SK-N-SH (cell line): ENCODE data around the gene LSM4. TPM values are rescaled to one million over a fixed set of nuclear protein-coding genes. Genes with fewer than 3 reads are reported as not detected.

Experiments
- CTCF ChIA-PET: fragments of 300-600, 350-600 bp; formaldehyde crosslinking; extraction: SDS; loops from one replicate; lab custom pipeline; 2021; lab: Yijun Ruan, JAX
- POLR2A ChIA-PET: fragments of 350-600 bp; sonication (Branson Sonifier 250); formaldehyde crosslinking; extraction: SDS; loops from one replicate; lab custom pipeline; 2020; ENCODE audit warnings: antibody characterized with exemption, inconsistent platforms; lab: Yijun Ruan, JAX
- DNase-seq: peaks from one replicate; pipeline ENCODE4 v3.0.0; 2012
- H2AFZ ChIP-seq: fragments of 200-600 bp; sonication (generic); 2 replicates; pipeline ENCODE4 v1.8.1; 2016; ENCODE audit warnings: antibody characterized with exemption, mild to moderate bottlenecking, low read depth
- H3F3A ChIP-seq: fragments of 200-600 bp; sonication (generic); replicated peaks from 2 replicates; pipeline ENCODE3; 2016; ENCODE audit warnings: antibody characterized with exemption, mild to moderate bottlenecking; ENCODE audit not compliant: insufficient read depth
- H3K27ac ChIP-seq, 2 experiments: fragments of 200-500 bp in 1 of 2; fragments of 200-600 bp in 1 of 2; sonication (Bioruptor generic) in 1 of 2; sonication (generic), shearing (Covaris generic) in 1 of 2; 2 replicates each; pipeline versions ENCODE4 v1.5.1 to v1.6.1; 2014 to 2016; ENCODE audit warnings: low read depth in 2 of 2, inconsistent platforms in 1 of 2, low read length in 1 of 2, mild to moderate bottlenecking in 1 of 2, mixed read lengths in 1 of 2
- H3K27me3 ChIP-seq: fragments of 200-600 bp; sonication (generic), shearing (Covaris generic); 2 replicates; pipeline ENCODE4 v1.6.1; 2016; ENCODE audit warnings: mixed run types; ENCODE audit not compliant: insufficient read depth
- H3K36me3 ChIP-seq, 2 experiments: fragments of 200-500 bp in 1 of 2; fragments of 200-600 bp in 1 of 2; sonication (Bioruptor generic) in 1 of 2; sonication (generic) in 1 of 2; replicated peaks in 1 of 2; 2 replicates each; pipeline versions ENCODE3 to v1.5.1; 2014 to 2016; ENCODE audit warnings: low read length in 1 of 2, mild to moderate bottlenecking in 1 of 2; ENCODE audit not compliant: insufficient read depth in 2 of 2, control insufficient read depth in 1 of 2
- H3K4me1 ChIP-seq, 2 experiments: fragments of 200-500 bp in 1 of 2; fragments of 200-600 bp in 1 of 2; sonication (Bioruptor generic) in 1 of 2; sonication (generic), shearing (Covaris generic) in 1 of 2; 2 replicates each; pipeline versions ENCODE4 v1.5.1 to v1.6.1; 2014 to 2016; ENCODE audit warnings: low read depth in 1 of 2, low read length in 1 of 2, mixed run types in 1 of 2; ENCODE audit not compliant: insufficient read depth in 2 of 2, control insufficient read depth in 1 of 2
- H3K4me2 ChIP-seq: fragments of 200-600 bp; sonication (generic), shearing (Covaris generic); 2 replicates; pipeline ENCODE4 v1.6.1; 2017; ENCODE audit warnings: mixed run types
- H3K4me3 ChIP-seq, 2 experiments: fragments of 200-500 bp in 1 of 2; fragments of 200-600 bp in 1 of 2; sonication (Bioruptor generic) in 1 of 2; sonication (generic), shearing (Covaris generic) in 1 of 2; 2 replicates each; pipeline versions ENCODE4 v1.5.1 to v1.8.1; 2014 to 2016; ENCODE audit warnings: low read depth in 2 of 2, inconsistent platforms in 1 of 2, low read length in 1 of 2, mild to moderate bottlenecking in 1 of 2, mixed read lengths in 1 of 2, moderate library complexity in 1 of 2
- H3K79me2 ChIP-seq: fragments of 200-600 bp; sonication (generic); 2 replicates; pipeline ENCODE4 v1.8.1; 2017; ENCODE audit warnings: mild to moderate bottlenecking; ENCODE audit not compliant: insufficient read depth
- H3K9ac ChIP-seq: fragments of 200-600 bp; sonication (generic); 2 replicates; pipeline ENCODE4 v1.6.1; 2017; ENCODE audit warnings: mixed run types
- H3K9me2 ChIP-seq: fragments of 200-600 bp; sonication (generic); 2 replicates; pipeline ENCODE4 v1.6.1; 2017; ENCODE audit warnings: mixed run types
- H3K9me3 ChIP-seq: fragments of 200-600 bp; sonication (generic); 2 replicates; pipeline ENCODE4 v1.6.1; 2017; ENCODE audit warnings: mixed run types, mild to moderate bottlenecking, moderate library complexity
- H4K20me1 ChIP-seq: fragments of 200-600 bp; sonication (generic); 2 replicates; pipeline ENCODE4 v1.6.1; 2017; ENCODE audit warnings: mild to moderate bottlenecking, mixed run types; ENCODE audit not compliant: insufficient read depth
- CHD2 ChIP-seq: fragments of 150-350 bp; IDR thresholded peaks from 2 replicates; pipeline ENCODE4 v1.6.1; 2018; ENCODE audit warnings: low read length; ENCODE audit not compliant: partially characterized antibody
- ELF1 ChIP-seq: IDR thresholded peaks from 2 replicates; pipeline ENCODE4 v1.4.0; 2012
- EZH2phosphoT487 ChIP-seq: fragments of 200-600 bp; sonication (generic); IDR thresholded peaks from 2 replicates; pipeline ENCODE4 v1.6.1; 2017; ENCODE audit warnings: low read depth, mixed run types, mild to moderate bottlenecking, antibody characterized with exemption, moderate library complexity, borderline replicate concordance
- FOSL2 ChIP-seq: IDR thresholded peaks from 2 replicates; pipeline ENCODE4 v1.4.0; 2012; ENCODE audit warnings: low read depth, mild to moderate bottlenecking, moderate library complexity, borderline replicate concordance
- GATA2 ChIP-seq: sonication (generic); formaldehyde crosslinking; IDR thresholded peaks from 2 replicates; pipeline ENCODE4 v1.5.0; 2020; ENCODE audit warnings: mild to moderate bottlenecking, missing genetic modification reagents
- JUND ChIP-seq: IDR thresholded peaks from 2 replicates; pipeline ENCODE4 v1.4.0; 2012
- MEF2A ChIP-seq: IDR thresholded peaks from 2 replicates; pipeline ENCODE4 v1.4.0; 2012; ENCODE audit warnings: low read depth, borderline replicate concordance
- NFIC ChIP-seq: IDR thresholded peaks from 2 replicates; pipeline ENCODE4 v1.4.0; 2012; ENCODE audit warnings: borderline replicate concordance
- POLR2AphosphoS5 ChIP-seq: IDR thresholded peaks from 2 replicates; pipeline ENCODE4 v1.6.1; 2012; ENCODE audit warnings: low read depth, low read length
- RAD21 ChIP-seq: IDR thresholded peaks from 2 replicates; pipeline ENCODE4 v1.6.1; 2012; ENCODE audit warnings: mild to moderate bottlenecking, low read length
- RCOR1 ChIP-seq: fragments of 150-350 bp; IDR thresholded peaks from 2 replicates; pipeline ENCODE4 v1.6.1; 2017; ENCODE audit warnings: antibody characterized with exemption, low read length
- RFX5 ChIP-seq: IDR thresholded peaks from 2 replicates; pipeline ENCODE4 v1.6.1; 2012; ENCODE audit warnings: mild to moderate bottlenecking, improper control_type of control experiment, low read length
- RXRA ChIP-seq: IDR thresholded peaks from 2 replicates; pipeline ENCODE4 v1.4.0; 2012; ENCODE audit warnings: low read depth, mild to moderate bottlenecking, borderline replicate concordance
- SIN3A ChIP-seq: IDR thresholded peaks from 2 replicates; pipeline ENCODE4 v1.6.1; 2012; ENCODE audit warnings: low read depth, mild to moderate bottlenecking, low read length, moderate library complexity, borderline replicate concordance
- TCF12 ChIP-seq: IDR thresholded peaks from 2 replicates; pipeline ENCODE4 v1.4.0; 2012
- WGBS: methylation state at CpG from one replicate; pipeline ENCODE4 v1.1.6; 2017; ENCODE audit warnings: low lambda C conversion rate; 5-methylcytosine and 5-hydroxymethylcytosine counted together
- polyA plus RNA-seq, 3 experiments: library from polyadenylated mRNA; depleted of rRNA; stranded (reverse); fragments of >200 nt; gene quantifications; 2 replicates each; pipeline ENCODE4 v1.2.3, GENCODE V29; 2012
- TF ChIP-seq, protein P1 (sequence below): fragments of 150-350 bp; IDR thresholded peaks from 2 replicates; pipeline ENCODE4 v1.6.1; 2016; ENCODE audit warnings: mild to moderate bottlenecking, low read depth, low read length
- TF ChIP-seq, protein P2 (sequence below): IDR thresholded peaks from 2 replicates; pipeline ENCODE4 v1.4.0; 2012; ENCODE audit warnings: low read depth, borderline replicate concordance
- TF ChIP-seq, protein P3 (sequence below): IDR thresholded peaks from 2 replicates; pipeline ENCODE4 v1.4.0; 2012; ENCODE audit warnings: low read depth
- TF ChIP-seq, protein P4 (sequence below): IDR thresholded peaks from 2 replicates; pipeline ENCODE4; 2012

The LSM4 gene
- polyA plus RNA-seq, 1 of the 3 experiments (the other 2 are of a cell fraction): 277 TPM

DNA sequence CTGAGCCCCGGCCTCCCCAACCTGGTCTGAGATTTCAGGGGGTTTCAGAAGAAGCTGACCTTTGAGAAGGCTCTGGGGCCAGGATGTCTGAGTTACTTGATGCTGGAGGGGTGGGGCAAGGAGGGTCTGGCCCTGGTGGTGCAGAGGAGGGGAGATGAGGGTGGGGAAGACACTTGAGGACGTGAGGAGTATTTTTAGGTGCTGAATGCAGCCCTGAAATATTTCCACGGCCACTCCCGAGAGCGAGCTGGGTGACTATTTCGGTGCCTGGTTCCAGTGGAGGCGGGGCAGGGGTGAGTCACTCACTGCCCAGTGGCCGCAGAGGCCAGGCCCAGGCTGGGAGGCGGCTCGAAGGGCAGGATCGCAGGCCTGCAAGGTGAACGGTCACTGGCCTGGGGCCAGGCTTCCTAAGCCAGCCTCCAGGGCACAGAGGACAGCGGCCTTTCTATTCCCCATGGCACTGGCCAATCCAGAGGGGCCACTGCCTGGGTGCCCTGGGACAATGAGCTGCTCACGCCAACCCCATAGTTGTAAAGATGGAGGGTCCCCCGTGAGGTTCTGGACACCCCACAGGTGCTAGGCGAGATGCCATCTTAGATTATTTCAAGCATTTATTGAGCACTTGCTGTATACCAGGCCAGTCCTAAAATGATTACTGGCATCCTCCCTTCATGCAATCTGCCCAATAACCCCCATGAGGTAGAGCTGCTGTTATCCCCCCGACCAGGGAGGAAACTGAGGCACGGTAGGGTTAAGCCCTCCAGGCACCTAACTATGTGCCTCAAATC is 21.8 kb downstream of the LSM4 start:
- CTCF ChIA-PET: interaction anchor here (0.6 to 5.1 kb wide), 5 partner anchors 14 to 27 kb away, joined by 3 to 69 read pairs (median 3); partner anchors contain the start of gene JUND
- peaks cover 43% of the 10 kb centered on the region for H3F3A ChIP-seq
- peaks cover 25 to 32% of the 10 kb centered on the region in 2 experiments; a peak in 3 of 4 replicates for H3K4me1 ChIP-seq
- H3K9me3 ChIP-seq: no peaks in the 10 kb centered on the region
- peak overlapping the region; percentile 29; the same call in 1 of the 2 replicates for H3K4me2 ChIP-seq
- H3K9me2 ChIP-seq: no peaks in the 10 kb centered on the region
- no peaks in the 10 kb centered on the region for H4K20me1 ChIP-seq
- TF ChIP-seq, protein P1, sequence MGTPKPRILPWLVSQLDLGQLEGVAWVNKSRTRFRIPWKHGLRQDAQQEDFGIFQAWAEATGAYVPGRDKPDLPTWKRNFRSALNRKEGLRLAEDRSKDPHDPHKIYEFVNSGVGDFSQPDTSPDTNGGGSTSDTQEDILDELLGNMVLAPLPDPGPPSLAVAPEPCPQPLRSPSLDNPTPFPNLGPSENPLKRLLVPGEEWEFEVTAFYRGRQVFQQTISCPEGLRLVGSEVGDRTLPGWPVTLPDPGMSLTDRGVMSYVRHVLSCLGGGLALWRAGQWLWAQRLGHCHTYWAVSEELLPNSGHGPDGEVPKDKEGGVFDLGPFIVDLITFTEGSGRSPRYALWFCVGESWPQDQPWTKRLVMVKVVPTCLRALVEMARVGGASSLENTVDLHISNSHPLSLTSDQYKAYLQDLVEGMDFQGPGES: no peak
- peak; percentile 37; the same call in 1 of the 2 replicates for TF ChIP-seq POLR2AphosphoS5
- peak; percentile 67 for TF ChIP-seq NFIC
- TF ChIP-seq, protein P2, sequence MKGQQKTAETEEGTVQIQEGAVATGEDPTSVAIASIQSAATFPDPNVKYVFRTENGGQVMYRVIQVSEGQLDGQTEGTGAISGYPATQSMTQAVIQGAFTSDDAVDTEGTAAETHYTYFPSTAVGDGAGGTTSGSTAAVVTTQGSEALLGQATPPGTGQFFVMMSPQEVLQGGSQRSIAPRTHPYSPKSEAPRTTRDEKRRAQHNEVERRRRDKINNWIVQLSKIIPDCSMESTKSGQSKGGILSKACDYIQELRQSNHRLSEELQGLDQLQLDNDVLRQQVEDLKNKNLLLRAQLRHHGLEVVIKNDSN: no peak
- TF ChIP-seq TCF12: peak; percentile 56; the same call in 1 of the 2 replicates
- TF ChIP-seq GATA2 (CRISPR knock-in tag): no peak
- no peak for TF ChIP-seq RAD21
- peak; percentile 85 for TF ChIP-seq FOSL2
- no peak for TF ChIP-seq RCOR1
- TF ChIP-seq EZH2phosphoT487: no peak
- no peak for TF ChIP-seq RFX5
- TF ChIP-seq CHD2: no peak
- TF ChIP-seq, protein P3, sequence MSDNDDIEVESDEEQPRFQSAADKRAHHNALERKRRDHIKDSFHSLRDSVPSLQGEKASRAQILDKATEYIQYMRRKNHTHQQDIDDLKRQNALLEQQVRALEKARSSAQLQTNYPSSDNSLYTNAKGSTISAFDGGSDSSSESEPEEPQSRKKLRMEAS: no peak
- no peak; the same call in 1 of the 2 replicates for TF ChIP-seq JUND
- TF ChIP-seq, protein P4, sequence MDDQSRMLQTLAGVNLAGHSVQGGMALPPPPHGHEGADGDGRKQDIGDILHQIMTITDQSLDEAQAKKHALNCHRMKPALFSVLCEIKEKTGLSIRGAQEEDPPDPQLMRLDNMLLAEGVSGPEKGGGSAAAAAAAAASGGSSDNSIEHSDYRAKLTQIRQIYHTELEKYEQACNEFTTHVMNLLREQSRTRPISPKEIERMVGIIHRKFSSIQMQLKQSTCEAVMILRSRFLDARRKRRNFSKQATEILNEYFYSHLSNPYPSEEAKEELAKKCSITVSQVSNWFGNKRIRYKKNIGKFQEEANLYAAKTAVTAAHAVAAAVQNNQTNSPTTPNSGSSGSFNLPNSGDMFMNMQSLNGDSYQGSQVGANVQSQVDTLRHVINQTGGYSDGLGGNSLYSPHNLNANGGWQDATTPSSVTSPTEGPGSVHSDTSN: no peak
- TF ChIP-seq RXRA: 0 out of 2 replicates have a peak, but pooled peaks have one; percentile 16
- TF ChIP-seq MEF2A: peak; percentile 80; the same call in 1 of the 2 replicates
- TF ChIP-seq ELF1: no peak
- no peak for TF ChIP-seq SIN3A
- POLR2A ChIA-PET: interaction anchor here (1.4 kb wide), 1 partner anchor 8 kb away, joined by 3 read pairs; no protein-coding TSS in a partner anchor
- no peaks in the 10 kb centered on the region for H3K36me3 ChIP-seq
- peak overlapping the region; percentile 72; the same call in 1 of the 2 replicates for H2AFZ ChIP-seq
- H3K27ac ChIP-seq: peak overlapping the region in 1 of 2 experiments; percentile 54; a peak in 1 of 4 replicates
- no peak for DNase-seq
- 33% methylated on average over 11 of the region's 18 CpGs for WGBS
- no peaks in the 10 kb centered on the region for H3K27me3 ChIP-seq
- no peak overlapping the region for H3K9ac ChIP-seq
- no peak overlapping the region for H3K4me3 ChIP-seq
- H3K79me2 ChIP-seq: no peaks in the 10 kb centered on the region
